ENCODE measurements around the gene EGFL7. TPM values are rescaled to one million over a fixed set of nuclear protein-coding genes. Genes with fewer than 3 reads are reported as not detected.
"Not testable (repeated sequence)": the region's sequence is repeated elsewhere in the genome, so short reads cannot be mapped to it uniquely, and the experiment has no call there.

Gene EGFL7
- total and polyA plus RNA-seq, 11 donors = 56.4 to 142 (median 94.5) TPM

GRCh38 chr9:136707849-136708517, 45.3 kb downstream of the EGFL7 start:
- Histone ChIP-seq H3K27ac (no peak overlapping the region), H3K27me3 (peaks cover 0 to 14% (median 0%) of the 10 kb centered on the region in 9 donors), H3K4me3 (no peak overlapping the region), H3K9me3 (no peaks in the 10 kb centered on the region), H3K36me3 (no peaks in the 10 kb centered on the region), H3K4me1 (peaks cover 4 to 16% (median 9%) of the 10 kb centered on the region in 12 donors)
- ATAC-seq = no peak
- intact Hi-C loops (cut with DNase I) = no loop called here
- 80 to 83% (median 83%) methylated on average over 18 to 22 of the region's 22 CpGs for WGBS, 4 donors
- TF ChIP-seq POLR2A (IDR thresholded peaks at IDR 0.05) = no peak
- TF ChIP-seq, protein P1, sequence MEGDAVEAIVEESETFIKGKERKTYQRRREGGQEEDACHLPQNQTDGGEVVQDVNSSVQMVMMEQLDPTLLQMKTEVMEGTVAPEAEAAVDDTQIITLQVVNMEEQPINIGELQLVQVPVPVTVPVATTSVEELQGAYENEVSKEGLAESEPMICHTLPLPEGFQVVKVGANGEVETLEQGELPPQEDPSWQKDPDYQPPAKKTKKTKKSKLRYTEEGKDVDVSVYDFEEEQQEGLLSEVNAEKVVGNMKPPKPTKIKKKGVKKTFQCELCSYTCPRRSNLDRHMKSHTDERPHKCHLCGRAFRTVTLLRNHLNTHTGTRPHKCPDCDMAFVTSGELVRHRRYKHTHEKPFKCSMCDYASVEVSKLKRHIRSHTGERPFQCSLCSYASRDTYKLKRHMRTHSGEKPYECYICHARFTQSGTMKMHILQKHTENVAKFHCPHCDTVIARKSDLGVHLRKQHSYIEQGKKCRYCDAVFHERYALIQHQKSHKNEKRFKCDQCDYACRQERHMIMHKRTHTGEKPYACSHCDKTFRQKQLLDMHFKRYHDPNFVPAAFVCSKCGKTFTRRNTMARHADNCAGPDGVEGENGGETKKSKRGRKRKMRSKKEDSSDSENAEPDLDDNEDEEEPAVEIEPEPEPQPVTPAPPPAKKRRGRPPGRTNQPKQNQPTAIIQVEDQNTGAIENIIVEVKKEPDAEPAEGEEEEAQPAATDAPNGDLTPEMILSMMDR (IDR thresholded peaks at IDR 0.05) = no peak
- DNase-seq = no peak

DNA sequence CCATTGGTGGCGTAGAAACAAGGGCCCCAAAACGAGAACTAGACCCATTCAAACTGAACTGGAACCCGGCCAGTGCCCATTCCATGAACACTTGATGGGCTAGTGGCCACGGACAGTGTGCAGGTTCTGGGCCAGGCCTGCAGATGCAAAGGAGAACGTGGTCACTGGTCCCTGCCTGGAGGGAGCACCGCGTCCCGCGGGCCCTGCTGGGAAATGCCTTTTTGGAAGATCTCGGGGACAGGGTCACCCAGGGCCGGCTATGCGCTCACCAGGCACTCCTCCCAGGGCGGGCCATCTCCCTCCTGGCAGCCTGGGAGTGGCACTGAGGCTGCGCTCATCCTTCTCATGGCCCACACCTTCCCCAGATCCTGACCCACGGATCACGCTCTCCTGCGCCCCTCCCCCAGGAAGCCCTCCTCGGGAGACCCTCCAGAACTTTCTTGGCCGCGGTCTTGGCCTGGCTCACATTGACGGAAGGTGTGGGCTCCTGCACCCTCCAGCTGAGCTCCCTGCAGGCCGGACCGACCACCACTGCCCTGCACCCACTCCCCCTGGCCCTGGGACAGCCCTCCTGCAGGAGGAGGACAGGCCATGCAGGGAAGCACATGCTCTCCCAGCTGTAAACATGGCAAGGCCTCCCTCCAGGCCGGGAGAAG, 46.9 kb downstream of the EGFL7 start:
- DNase-seq (peak in 1 of 5 donors; percentile 22), ATAC-seq (no peak)
- no peaks in the 10 kb centered on the region for H3K9me3 ChIP-seq
- WGBS, 4 donors = 84 to 92% (median 88%) methylated on average over 16 to 24 of the region's 24 CpGs
- H3K27me3 ChIP-seq = peaks cover 0 to 23% (median 0%) of the 10 kb centered on the region in 9 donors
- H3K4me1 ChIP-seq = peaks cover 4 to 32% (median 23%) of the 10 kb centered on the region in 12 donors
- intact Hi-C loops (cut with DNase I) = loop anchor here in 1 of 10 donors (5.0 kb wide), 1 partner anchor 32 kb away; no protein-coding TSS in a partner anchor
- no peak overlapping the region for H3K4me3 ChIP-seq
- no peak overlapping the region for H3K27ac ChIP-seq
- TF ChIP-seq, protein P1 (IDR thresholded peaks at IDR 0.05) = no peak
- TF ChIP-seq POLR2A (IDR thresholded peaks at IDR 0.05) = no peak
- no peaks in the 10 kb centered on the region for H3K36me3 ChIP-seq

DNA sequence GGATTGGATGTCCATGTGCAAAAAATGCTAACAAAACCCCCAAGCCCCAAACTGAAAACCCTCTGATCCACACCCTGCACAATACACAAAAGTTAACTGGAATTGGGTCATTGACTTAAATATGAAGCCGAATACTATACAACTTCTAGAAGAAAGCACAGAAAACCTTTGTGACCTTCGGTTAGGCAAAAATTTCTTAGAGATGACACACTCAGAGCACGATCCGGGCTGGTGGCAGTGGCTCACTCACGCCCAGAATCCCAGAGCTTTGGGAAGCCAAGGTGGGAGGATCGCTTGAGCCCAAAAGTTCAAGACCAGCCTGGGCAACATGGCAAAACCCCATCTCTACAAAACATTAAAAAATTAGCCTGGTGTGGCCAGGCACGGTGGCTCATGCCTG, 47.8 kb downstream of the EGFL7 start:
- DNase-seq = no peak
- H3K9me3 ChIP-seq = no peaks in the 10 kb centered on the region
- ATAC-seq = no peak
- no peak overlapping the region for H3K27ac ChIP-seq
- peaks cover 0 to 23% (median 0%) of the 10 kb centered on the region in 9 donors for H3K27me3 ChIP-seq
- 88 to 93% (median 89%) methylated on average over 7 of the region's 7 CpGs for WGBS, 4 donors
- H3K36me3 ChIP-seq = no peaks in the 10 kb centered on the region
- no peak overlapping the region for H3K4me3 ChIP-seq
- intact Hi-C loops (cut with DNase I) = loop anchor here in 1 of 10 donors (5.0 kb wide), 1 partner anchor 33 kb away; no protein-coding TSS in a partner anchor
- peaks cover 4 to 41% (median 32%) of the 10 kb centered on the region in 12 donors for H3K4me1 ChIP-seq
- no peak for TF ChIP-seq POLR2A (IDR thresholded peaks at IDR 0.05)
- TF ChIP-seq, protein P1 (IDR thresholded peaks at IDR 0.05) = no peak

- H3K9me3 ChIP-seq, ATAC-seq, DNase-seq, H3K36me3 ChIP-seq: not testable (repeated sequence)
- Histone ChIP-seq H3K27me3 (peaks cover 0 to 23% (median 0%) of the 10 kb centered on the region in 9 donors), H3K4me1 (peaks cover 4 to 43% (median 34%) of the 10 kb centered on the region in 12 donors), H3K4me3 (peak overlapping the region in 3 of 12 donors; percentile 54 to 91 (median 56)), H3K27ac (peak overlapping the region in 6 of 12 donors; percentile 22 to 65 (median 58))
- 56 to 73% (median 58%) methylated on average over 4 of the region's 4 CpGs for WGBS, 4 donors
- intact Hi-C loops (cut with DNase I) = loop anchor here in 1 of 10 donors (5.0 kb wide), 1 partner anchor 34 kb away; no protein-coding TSS in a partner anchor
Observed at GRCh38 chr9:136711219-136711648, 48.5 kb downstream of the EGFL7 start.
